ENCODE data around the gene ITCH.

- TF ChIP-seq CTCF (IDR thresholded peaks at IDR 0.05; ENCODE audit: insufficient read depth, low read length, poor library complexity, severe bottlenecking) (no peak), EZH2phosphoT487 (conservative IDR thresholded peaks at IDR 0.05; ENCODE audit: low read length) (no peak)
These were observed 98.7 kb downstream of the ITCH start for GRCh38 chr20:34461779-34462087.
